GM03348 (cell line): ENCODE measurements around the gene STX7.
"Not testable (repeated sequence)": the region's sequence is repeated elsewhere in the genome, so short reads cannot be mapped to it uniquely, and the experiment has no call there.

Experiments used
- DNase-seq: peaks from one replicate; pipeline ENCODE4 v3.0.0; 2012; ENCODE audit warnings: low spot score

The STX7 gene, protein sequence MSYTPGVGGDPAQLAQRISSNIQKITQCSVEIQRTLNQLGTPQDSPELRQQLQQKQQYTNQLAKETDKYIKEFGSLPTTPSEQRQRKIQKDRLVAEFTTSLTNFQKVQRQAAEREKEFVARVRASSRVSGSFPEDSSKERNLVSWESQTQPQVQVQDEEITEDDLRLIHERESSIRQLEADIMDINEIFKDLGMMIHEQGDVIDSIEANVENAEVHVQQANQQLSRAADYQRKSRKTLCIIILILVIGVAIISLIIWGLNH

GRCh38 chr6:132512638-132513632 lies at the start of gene STX7:
STX7 (minus strand) TSS chr6:132513116; CDS start chr6:132503530, 9,586 bp downstream.
- DNase-seq, result peak; percentile 97

- not testable (repeated sequence) for DNase-seq
Observed at GRCh38 chr6:132560087-132560486, 47.2 kb upstream of the STX7 start.

- DNase-seq, result no peak
Observed at GRCh38 chr6:132552372-132552771, 39.5 kb upstream of the STX7 start, which contains the start of gene TAAR8. TAAR8 (plus strand) TSS chr6:132552672; CDS start chr6:132552693, 21 bp downstream.

DNA sequence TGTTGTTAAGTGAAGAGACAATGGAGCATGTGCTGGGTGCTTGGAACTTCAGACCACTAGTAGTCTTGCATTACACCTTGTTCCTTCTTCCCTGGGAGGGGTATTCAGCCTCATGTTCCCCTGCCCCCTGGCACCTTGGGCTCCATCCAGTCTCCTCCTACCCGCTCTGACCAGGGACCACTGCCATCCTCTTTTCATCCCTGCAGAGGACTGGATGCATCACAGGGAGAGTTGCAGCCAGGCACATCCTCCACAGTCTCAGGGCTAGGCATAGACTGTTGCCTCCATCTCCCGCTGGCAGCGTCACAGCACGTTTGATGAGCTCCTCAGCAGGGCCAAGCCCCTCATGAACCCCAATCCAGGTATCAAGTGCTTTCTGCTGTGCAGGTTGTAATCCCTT lies 38.3 kb upstream of the STX7 start:
- DNase-seq, result no peak

- DNase-seq, result no peak
Observed at GRCh38 chr6:132548746-132549463, 36.0 kb upstream of the STX7 start.

DNA sequence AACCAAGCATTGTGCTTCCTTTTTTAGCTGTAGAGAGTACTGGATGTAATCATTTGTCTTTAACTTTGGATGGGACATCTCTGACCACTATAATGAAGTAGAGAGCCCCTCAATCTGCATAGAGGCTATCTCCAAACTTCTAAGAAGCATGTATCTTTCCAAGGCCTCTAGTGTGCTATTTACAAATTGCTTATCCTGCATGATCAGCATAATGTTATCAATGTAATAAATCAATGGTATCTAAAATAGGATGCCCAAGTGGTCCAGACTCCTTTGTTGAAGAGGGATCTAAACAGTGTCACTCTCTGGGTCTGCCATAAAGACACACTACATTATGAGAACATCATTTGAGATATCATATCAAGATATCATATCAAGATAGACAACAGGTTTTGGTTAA lies 31.9 kb upstream of the STX7 start:
- DNase-seq, result no peak

GRCh38 chr6:132537977-132538376 lies 25.1 kb upstream of the STX7 start, which contains the start of gene TAAR9:
TAAR9 (plus strand) TSS chr6:132538277; CDS start chr6:132538290, 13 bp downstream.
- no peak for DNase-seq

DNA sequence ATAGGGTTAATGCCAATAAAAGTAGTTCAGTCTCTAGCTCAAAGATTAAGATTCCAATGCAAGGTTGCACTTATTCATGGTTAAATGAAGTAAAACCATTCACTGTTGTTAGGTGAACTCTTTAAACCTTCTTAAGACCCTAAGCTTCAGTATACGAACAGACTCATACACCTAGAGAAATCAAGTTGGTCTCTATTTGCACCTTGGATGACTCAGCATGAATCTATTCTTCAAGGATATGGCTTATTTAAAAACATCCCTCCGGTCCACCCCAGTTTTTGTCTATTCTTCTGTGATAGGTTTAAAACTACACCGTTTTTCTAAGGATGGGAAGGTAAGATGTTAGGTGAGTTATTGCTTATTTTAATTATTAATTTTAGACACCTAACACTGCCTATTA lies 24.2 kb upstream of the STX7 start:
- DNase-seq, result no peak

- DNase-seq, result not testable (repeated sequence)
Observed at GRCh38 chr6:132534546-132534945, 21.6 kb upstream of the STX7 start.

DNA sequence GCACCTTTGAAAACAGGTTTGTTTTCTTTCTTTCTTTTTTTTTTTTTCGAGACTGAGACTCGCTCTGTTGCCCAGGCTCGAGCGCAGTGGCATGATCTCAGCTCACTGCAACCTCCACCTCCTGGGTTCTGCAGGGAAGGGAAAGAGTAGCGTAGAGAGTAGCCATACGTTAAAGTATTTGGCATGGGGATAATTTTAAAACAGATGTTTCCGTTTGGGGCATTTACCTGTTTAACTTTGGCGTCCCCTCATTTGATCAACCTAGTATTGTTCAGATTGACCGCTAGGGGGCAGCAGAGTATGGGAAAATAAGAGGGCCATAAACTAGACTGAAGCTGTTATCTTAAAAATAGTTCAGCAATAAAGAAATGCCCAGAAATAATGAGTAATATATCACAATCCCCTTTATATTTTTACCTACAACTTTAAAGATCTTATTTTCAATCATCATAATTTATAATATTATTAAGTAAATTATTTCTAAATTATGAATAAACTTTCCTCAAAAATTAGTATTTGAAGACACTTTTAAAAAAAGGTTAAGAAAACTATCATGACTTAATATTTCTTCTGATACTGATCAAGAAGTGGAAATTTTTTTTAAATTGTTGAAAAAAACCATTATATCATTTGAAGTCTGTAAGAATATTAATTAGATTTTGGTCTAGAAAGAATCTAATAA lies 17.5 kb upstream of the STX7 start:
- DNase-seq, result peak; percentile 46

GRCh38 chr6:132527791-132528190 lies 14.9 kb upstream of the STX7 start:
- DNase-seq, result no peak

GRCh38 chr6:132526461-132526860 lies 13.5 kb upstream of the STX7 start:
- no peak for DNase-seq

- DNase-seq, result no peak
Observed at GRCh38 chr6:132525866-132526265, 12.9 kb upstream of the STX7 start.

- no peak for DNase-seq
Observed at GRCh38 chr6:132524646-132525045, 11.7 kb upstream of the STX7 start.

GRCh38 chr6:132520953-132521352 lies 8.0 kb upstream of the STX7 start:
- no peak for DNase-seq

DNA sequence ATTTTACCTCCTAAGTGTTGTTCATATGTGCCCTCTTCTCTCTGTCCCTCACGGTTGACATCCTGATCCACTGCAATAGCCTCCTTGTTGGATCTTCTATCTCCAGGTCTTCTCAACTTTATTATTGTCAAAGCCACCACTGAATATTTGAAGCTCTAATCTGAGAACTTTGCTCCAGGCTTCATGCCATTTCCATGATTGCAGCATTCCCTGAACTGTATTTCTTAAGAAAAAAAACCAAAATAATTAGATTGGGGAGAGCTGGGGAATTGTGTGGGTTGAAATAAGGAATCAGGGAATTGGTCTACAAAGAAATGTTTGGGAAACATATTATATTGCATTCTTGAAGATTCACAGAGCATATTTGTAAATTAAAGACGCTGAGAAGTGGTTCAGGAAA lies 2.5 kb upstream of the STX7 start:
- DNase-seq, result no peak

DNA sequence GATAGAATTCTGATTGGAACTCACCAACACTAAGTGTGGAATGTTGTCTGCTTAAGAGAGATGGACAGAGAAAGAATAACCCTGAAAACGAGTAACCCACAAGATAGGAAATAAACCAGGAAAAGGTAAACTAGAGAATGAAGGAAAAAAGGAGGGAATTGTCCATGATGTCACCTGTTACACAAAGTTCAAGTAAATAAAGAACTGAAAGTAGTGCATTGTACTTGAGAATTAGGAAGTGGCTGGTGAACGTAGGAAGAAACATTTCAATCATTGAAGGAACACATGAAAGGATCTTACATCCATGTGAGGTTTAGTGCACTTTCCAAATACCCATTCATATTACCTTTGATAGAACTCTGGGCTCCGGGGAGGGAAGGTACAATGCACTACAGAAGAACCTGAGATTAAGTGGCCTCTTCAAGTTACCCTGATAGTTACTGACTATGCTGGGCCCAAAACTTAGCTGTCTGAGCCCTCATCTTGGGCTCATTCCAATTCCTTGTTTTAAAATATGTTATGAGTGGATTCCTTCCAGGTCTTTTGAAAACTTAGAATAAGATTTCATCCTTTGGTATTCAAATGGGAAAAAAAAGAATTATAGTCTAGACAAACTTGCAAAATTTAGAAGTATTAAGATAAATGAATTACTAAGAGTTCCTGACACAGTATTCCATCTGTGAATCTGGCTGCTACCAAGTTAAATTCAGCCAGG lies 1.1 kb upstream of the STX7 start:
- no peak for DNase-seq

- no peak for DNase-seq
Observed at GRCh38 chr6:132512342-132512637, 626 bp downstream of the STX7 start.

DNA sequence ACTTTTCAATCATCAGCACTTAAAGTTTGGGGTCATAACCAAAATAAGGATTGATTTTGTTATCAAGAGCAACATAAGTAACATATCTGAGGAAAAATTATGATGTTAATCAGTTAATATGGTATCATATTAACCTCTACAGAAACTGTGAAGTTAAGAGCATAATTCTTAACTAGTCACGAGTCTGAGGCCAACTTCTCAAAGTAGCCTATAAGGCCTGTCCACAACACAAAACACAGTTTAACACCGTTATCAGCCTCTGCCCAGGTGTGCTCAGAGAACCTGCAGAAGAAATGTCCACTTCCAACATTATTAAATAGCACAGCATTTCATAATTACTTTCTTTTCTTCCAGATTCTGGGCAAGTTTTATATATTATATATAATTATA lies 1.1 kb downstream of the STX7 start:
- DNase-seq, result no peak

DNA sequence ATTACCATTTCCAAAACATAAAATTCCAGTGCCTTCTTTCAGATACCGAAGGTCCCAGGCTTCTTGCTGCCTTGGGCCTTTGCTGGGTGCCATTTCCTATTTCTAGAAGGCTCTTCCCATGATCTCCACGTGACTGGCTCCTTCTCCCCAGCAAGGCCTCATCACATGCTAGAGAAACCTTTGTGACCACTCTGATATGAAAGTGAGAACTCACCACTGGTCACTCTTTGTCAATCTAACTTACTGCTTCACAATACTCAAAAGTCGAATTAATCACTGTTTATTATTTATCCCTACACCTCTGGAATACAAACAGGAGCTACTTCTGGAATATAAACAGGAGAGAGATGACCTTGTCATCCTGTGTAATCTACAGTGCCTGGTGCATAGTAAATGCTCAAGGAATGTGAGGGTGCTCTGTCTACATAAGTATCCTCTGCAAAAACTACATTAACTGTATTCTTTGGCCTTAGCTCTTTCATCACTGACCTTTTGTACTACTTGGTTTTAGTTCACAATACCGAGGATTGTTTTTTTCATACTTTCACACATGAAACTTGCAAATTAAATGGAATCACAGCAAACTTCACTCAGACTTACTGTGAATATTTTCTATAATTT lies 1.6 kb downstream of the STX7 start:
- no peak for DNase-seq
